Mammary epithelial cell (primary cell): ENCODE data around the gene DELE1.

Experiments used
- EZH2 ChIP-seq: IDR thresholded peaks from 2 replicates; pipeline ENCODE4 v1.6.1; 2012; ENCODE audit warnings: low read length, inconsistent platforms, borderline replicate concordance
- TF ChIP-seq, protein P1 (sequence below), 2 donors: IDR thresholded peaks in 1 of 2; conservative IDR thresholded peaks in 1 of 2; 2 replicates each; pipeline ENCODE4 v1.5.1; 2011 to 2012; ENCODE audit warnings: inconsistent platforms in 2 of 2, low read length in 2 of 2, mild to moderate bottlenecking in 2 of 2, control low read depth in 1 of 2, low read depth in 1 of 2; ENCODE audit not compliant: insufficient read depth in 1 of 2; ENCODE audit errors: extremely low read depth in 1 of 2

DNA sequence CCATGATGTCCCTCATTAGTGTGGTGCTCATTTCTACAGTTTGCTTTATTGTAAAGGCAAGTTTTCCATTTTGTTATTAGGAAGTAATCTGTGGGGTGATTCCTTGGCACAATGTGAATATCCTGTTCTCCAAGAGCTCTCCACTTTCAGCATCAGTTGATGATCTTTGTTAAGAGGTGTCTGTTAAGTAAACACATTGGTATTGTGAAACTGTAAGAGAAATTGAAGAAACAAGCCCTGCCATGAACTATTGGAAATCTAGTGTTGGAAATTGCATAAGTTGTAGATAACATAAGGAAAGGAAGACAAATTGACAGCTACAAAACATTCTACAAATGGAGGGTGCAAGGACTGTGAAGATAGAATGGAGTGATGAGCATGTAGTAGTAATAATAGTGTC lies 62.4 kb downstream of the DELE1 start:
- no peak for TF ChIP-seq EZH2
- TF ChIP-seq, protein P1, sequence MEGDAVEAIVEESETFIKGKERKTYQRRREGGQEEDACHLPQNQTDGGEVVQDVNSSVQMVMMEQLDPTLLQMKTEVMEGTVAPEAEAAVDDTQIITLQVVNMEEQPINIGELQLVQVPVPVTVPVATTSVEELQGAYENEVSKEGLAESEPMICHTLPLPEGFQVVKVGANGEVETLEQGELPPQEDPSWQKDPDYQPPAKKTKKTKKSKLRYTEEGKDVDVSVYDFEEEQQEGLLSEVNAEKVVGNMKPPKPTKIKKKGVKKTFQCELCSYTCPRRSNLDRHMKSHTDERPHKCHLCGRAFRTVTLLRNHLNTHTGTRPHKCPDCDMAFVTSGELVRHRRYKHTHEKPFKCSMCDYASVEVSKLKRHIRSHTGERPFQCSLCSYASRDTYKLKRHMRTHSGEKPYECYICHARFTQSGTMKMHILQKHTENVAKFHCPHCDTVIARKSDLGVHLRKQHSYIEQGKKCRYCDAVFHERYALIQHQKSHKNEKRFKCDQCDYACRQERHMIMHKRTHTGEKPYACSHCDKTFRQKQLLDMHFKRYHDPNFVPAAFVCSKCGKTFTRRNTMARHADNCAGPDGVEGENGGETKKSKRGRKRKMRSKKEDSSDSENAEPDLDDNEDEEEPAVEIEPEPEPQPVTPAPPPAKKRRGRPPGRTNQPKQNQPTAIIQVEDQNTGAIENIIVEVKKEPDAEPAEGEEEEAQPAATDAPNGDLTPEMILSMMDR (conservative IDR thresholded peaks at IDR 0.05 in 1 of 2, IDR thresholded peaks at IDR 0.05 in 1 of 2; ENCODE audit: extremely low read depth in 1 of 2, insufficient read depth in 1 of 2, low read depth in 1 of 2, low read length in 2 of 2), result no peak
